Measurements from ENCODE around the gene GFY.

The GFY gene

DNA sequence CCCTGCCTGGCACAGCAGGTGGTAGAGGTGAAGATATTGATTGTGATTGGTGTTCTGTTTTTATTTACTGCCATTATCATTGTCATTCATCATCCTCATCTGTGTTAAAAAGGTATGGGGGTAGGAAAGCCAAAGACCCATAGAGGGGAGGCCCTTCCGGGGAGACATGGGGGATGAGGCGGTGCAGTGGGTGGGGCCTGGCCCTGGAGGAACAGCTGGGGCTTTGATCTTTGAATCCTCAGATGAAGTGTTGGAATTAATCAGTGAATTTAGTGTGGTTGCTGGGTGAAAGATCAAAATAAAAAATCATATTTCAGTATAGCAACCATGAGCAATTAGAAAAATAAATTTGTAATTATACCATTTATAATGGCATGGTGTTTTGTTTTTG is 9.4 kb upstream of the GFY start:
- TF ChIP-seq, protein P1, sequence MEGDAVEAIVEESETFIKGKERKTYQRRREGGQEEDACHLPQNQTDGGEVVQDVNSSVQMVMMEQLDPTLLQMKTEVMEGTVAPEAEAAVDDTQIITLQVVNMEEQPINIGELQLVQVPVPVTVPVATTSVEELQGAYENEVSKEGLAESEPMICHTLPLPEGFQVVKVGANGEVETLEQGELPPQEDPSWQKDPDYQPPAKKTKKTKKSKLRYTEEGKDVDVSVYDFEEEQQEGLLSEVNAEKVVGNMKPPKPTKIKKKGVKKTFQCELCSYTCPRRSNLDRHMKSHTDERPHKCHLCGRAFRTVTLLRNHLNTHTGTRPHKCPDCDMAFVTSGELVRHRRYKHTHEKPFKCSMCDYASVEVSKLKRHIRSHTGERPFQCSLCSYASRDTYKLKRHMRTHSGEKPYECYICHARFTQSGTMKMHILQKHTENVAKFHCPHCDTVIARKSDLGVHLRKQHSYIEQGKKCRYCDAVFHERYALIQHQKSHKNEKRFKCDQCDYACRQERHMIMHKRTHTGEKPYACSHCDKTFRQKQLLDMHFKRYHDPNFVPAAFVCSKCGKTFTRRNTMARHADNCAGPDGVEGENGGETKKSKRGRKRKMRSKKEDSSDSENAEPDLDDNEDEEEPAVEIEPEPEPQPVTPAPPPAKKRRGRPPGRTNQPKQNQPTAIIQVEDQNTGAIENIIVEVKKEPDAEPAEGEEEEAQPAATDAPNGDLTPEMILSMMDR (conservative IDR thresholded peaks at IDR 0.05; ENCODE audit: low read depth, low read length) = no peak
- H3K4me3 ChIP-seq (ENCODE audit: low read depth, low read length) = no peak overlapping the region
- no peak for DNase-seq (ENCODE audit: low read depth)

DNA sequence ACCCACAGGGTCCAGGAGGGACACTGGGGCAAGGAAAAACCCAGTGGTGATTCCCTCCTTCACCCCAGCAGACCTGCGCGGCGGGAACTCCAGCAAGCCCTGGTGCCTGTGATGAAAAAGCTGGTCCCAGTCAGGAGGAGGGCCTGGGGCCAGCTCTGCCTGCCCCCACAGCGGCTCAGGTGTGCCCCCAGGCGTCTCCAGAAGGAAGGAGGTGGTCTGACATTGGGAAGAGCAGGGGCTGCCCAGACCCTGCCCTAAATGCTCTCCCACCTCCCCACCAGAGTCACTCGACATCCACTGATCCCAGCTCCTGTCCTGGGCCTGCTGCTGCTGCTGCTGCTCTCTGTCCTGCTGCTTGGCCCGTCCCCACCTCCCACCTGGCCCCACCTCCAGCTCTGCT is 8.1 kb upstream of the GFY start:
- DNase-seq (ENCODE audit: low read depth) = no peak
- TF ChIP-seq, protein P1 (conservative IDR thresholded peaks at IDR 0.05; ENCODE audit: low read depth, low read length) = no peak
- no peak overlapping the region for H3K4me3 ChIP-seq (ENCODE audit: low read depth, low read length)

DNA sequence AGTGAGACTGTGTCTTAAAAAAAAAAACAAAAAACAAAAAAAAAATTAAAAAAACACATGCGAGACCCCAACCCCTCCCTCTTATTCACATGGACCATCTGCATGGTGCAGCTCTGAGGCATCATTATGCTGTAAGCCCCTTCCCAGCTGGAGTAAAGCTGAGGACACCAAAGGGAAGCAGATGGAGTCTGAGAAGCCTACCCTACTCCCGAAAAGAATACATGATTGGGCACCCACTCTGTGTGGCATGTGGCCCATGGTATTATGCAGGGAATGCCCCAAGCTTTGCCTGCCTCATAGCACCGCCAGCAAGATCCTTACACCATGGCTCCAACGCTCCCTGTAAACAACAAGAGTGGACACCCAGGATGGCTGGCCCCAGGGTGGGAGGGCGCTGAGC is 6.7 kb upstream of the GFY start:
- no peak overlapping the region for H3K4me3 ChIP-seq (ENCODE audit: low read depth, low read length)
- no peak for DNase-seq (ENCODE audit: low read depth)
- TF ChIP-seq, protein P1 (conservative IDR thresholded peaks at IDR 0.05; ENCODE audit: low read depth, low read length) = no peak

DNA sequence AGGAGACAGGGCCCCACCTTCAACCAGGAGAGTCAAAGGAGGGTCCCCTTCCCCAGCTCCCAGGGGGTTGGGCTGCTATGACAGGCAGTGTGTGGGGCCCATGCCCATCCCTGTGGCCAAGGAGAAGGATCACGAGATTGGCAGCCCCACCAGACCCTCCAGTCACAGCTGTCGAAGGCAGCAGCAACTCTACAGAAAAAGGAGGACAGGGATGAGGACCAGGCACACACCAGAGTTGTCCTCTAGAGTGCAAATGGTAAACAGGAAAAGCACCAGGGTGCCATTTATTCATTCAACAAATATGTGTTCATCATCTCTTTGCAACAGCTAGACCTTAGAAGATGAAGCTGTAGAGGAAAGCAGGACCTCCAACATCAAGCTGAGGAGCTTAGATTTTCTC is 6.0 kb upstream of the GFY start:
- TF ChIP-seq, protein P1 (conservative IDR thresholded peaks at IDR 0.05; ENCODE audit: low read depth, low read length) = no peak
- peak; percentile 16 for DNase-seq (ENCODE audit: low read depth)
- no peak overlapping the region for H3K4me3 ChIP-seq (ENCODE audit: low read depth, low read length)

DNA sequence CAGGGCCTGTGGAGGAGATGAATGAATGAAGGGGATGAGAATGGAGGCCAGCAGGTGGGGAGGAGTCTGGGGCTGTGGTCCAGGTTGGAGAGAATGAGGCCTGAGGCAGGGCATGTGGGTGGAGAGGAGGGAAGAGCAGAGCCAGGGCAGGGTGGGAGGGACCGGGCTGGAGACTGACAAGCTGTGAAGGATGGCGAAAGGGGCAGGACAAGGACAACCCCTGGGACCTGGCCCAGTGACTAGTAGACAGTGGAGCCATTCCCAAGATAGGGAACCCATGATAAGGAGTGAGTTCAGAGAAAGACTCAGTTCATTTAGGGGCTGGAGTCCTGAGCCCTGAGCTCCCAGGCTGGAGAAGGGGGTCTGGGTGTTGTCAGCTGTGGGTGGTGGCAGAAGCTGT is 5.0 kb upstream of the GFY start:
- TF ChIP-seq, protein P1 (conservative IDR thresholded peaks at IDR 0.05; ENCODE audit: low read depth, low read length) = no peak
- no peak for DNase-seq (ENCODE audit: low read depth)
- no peak overlapping the region for H3K4me3 ChIP-seq (ENCODE audit: low read depth, low read length)

DNA sequence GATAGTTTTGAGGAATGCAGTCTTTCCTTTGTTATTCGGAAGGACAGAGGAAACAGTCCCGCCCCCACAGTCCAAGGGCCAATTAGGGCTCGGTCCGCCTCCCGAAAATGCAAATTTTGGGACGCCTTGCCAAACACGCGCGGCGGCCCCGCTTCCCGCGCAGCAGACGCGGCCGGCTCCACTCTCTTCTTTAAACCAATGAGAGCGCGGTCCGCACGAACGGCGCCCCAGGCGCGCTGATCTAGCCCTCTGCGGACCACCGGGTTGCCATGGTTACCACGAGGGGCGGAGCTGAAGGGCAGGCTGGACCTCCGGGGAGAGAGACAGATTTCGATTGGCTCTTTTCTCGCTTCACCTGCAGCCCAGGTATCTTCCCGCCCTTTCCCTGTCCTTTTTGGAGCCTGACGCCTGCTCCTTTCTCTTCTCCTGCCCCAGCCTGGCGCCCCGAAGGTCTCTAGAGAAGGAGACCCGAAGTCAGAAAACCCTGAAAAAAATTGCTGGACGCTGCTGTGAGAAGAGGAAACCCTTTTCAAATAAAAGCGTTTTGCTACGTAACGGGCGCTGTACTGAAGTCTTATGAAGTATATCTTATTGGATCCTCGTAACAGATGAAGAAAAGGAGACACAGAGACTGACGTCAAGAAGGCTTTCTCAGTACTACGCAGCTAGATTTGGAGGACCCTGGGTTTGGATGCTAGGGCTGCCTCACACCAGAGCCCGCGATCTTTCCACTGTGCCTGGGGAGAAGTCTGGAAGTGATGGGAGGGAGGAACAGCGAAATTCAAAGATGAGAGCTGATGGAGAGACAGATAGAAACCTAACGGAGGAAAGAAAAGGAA is 3.9 kb upstream of the GFY start:
- TF ChIP-seq, protein P1 (conservative IDR thresholded peaks at IDR 0.05; ENCODE audit: low read depth, low read length) = no peak
- peak; percentile 55 for DNase-seq (ENCODE audit: low read depth)
- H3K4me3 ChIP-seq (ENCODE audit: low read depth, low read length) = no peak overlapping the region

DNA sequence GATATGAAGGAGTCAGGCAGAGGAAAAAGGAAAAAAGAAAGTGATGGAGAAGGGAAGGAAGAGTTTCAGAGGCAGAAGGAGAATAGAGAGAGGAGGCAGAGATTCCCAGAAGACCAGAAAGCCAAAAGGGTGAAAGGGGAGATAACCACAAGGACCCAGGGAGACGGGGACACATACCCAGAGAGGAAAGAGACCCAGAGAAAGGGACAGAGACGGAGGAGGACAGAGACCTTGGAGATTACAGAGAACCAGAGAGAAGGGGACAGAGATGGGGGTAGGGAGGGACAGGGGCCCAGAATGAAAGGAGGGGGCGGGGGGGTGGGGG is 3.3 kb upstream of the GFY start:
- no peak for DNase-seq (ENCODE audit: low read depth)

More for the DNA sequence above, 3.3 kb upstream of the GFY start:
- H3K4me3 ChIP-seq (ENCODE audit: low read depth, low read length) = no peak overlapping the region
- TF ChIP-seq, protein P1 (conservative IDR thresholded peaks at IDR 0.05; ENCODE audit: low read depth, low read length) = no peak

All from choroid plexus epithelial cell (primary cell).